HEK293T (cell line): ENCODE data around the gene LAPTM4A.

Experiments
- FOXM1 ChIP-seq: fragments of 450-650 bp; IDR thresholded peaks from 2 replicates; pipeline ENCODE4 v1.6.1; 2017; ENCODE audit warnings: mild to moderate bottlenecking, borderline replicate concordance
- TF ChIP-seq, protein P1 (sequence below): fragments of 450-650 bp; IDR thresholded peaks from 2 replicates; pipeline ENCODE4 v1.6.1; 2016

DNA sequence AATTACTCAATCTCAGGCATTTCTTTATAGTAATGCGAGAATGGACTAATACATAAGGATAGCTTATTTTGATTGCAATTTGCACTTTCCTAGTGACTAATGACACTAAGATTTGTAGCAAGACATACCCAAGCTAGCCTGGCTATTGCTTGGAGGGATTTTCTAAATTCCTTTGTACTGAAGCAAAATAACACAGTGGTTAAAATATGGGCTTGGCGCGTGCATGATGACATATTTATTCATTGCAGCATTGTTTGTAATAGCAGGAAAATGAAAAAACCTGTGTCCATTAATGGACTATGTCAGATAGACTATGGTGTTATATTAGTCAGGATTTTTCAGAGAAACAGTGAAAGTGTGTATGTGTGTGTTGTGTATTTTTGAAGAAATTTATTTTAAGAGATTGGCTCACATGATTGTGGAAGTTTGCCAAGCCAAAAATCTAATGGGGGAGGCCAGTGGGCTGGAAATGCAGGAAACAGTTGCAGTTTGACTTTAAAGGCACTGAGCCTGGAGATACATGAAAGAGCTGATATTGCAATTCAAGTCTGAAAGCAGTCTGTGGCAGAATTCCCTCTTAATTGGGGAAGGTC is 16.7 kb upstream of the LAPTM4A start:
- TF ChIP-seq FOXM1, result no peak
- TF ChIP-seq, protein P1, sequence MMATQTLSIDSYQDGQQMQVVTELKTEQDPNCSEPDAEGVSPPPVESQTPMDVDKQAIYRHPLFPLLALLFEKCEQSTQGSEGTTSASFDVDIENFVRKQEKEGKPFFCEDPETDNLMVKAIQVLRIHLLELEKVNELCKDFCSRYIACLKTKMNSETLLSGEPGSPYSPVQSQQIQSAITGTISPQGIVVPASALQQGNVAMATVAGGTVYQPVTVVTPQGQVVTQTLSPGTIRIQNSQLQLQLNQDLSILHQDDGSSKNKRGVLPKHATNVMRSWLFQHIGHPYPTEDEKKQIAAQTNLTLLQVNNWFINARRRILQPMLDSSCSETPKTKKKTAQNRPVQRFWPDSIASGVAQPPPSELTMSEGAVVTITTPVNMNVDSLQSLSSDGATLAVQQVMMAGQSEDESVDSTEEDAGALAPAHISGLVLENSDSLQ, result no peak
